GDM1 (cell line): ENCODE data around the gene TPRN.
A peak's percentile ranks its signal among the peaks of the same experiment; 100 is the strongest.

Experiments used
- DNase-seq: peaks from one replicate; lab custom pipeline; 2025; lab: John Stamatoyannopoulos, UW

The TPRN gene

GRCh38 chr9:137236238-137236935, 35.8 kb upstream of the TPRN start:
- DNase-seq: peak; percentile 77

DNA sequence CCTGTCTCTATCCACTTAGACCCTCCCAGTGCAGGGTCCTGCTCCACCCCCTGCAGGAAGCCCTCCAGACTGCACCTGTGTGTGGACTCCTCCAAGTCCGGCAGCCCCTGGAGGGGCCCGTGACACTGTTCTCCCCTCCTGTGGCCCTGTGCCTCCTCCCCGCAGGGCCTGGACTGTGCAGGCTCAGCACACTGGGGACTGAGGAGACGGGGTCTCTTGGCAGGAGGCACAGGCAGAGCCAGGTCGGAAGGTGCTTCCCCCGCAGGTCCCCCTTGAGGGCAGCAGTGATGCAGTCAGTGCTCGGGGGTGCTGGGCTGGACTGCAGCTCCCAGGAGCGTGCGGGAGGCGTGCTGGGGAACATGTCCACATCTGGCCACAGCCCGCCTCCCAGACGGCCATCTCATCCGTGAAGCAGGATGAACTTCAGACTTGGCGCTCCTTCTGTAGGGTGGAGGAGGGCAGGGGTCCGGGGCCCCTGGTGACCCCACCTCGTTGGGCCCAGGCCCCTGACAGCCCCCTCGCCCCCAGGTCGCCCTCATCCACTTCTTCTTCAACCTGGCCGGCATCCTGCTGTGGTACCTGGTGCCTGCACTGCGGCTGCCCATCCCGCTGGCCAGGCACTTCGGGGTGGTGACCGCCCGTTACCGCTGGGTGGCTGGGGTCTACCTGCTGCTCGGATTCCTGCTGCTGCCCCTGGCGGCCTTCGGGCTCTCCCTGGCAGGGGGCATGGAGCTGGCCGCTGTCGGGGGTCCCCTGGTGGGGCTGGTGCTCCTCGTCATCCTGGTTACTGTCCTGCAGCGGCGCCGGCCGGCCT, 35.1 kb upstream of the TPRN start:
- DNase-seq: no peak

- DNase-seq: no peak
These were observed 34.4 kb upstream of the TPRN start for GRCh38 chr9:137234758-137235423.

DNA sequence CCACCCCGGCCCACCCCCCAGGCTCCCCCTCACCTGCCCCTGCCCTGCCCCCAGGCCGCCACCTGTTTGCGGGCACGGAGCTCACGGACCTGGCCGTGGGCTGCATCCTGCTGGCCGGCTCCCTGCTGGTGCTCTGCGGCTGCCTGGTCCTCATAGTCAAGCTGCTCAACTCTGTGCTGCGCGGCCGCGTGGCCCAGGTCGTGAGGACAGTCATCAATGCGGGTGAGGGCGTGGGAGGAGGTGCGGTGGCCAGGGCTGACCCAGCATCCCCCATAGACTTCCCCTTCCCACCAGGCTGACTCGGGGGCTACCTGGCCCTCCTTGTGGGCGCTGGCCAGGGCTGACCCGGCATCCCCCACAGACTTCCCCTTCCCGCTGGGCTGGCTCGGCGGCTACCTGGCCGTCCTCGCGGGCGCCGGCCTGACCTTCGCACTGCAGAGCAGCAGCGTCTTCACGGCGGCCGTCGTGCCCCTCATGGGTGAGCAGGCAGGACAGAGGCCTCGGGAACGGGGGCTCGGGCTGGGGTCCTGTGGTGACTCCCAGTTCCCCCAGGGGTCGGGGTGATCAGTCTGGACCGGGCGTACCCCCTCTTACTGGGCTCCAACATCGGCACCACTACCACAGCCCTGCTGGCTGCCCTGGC, 33.6 kb upstream of the TPRN start:
- no peak for DNase-seq

- no peak for DNase-seq
These were observed 32.8 kb upstream of the TPRN start for GRCh38 chr9:137233143-137233980.

- DNase-seq: no peak
These were observed 32.0 kb upstream of the TPRN start for GRCh38 chr9:137232510-137232909.

- DNase-seq: no peak
These were observed 31.6 kb upstream of the TPRN start for GRCh38 chr9:137232101-137232500.

- no peak for DNase-seq
These were observed 31.0 kb upstream of the TPRN start for GRCh38 chr9:137231372-137232039.

GRCh38 chr9:137230705-137231371, 30.3 kb upstream of the TPRN start, which contains the start of gene SLC34A3:
Gene SLC34A3 (plus strand): TSS chr9:137230901. CDS start chr9:137231703, 802 bp downstream.
- no peak for DNase-seq

- DNase-seq: no peak
These were observed 29.6 kb upstream of the TPRN start for GRCh38 chr9:137229903-137230704.

DNA sequence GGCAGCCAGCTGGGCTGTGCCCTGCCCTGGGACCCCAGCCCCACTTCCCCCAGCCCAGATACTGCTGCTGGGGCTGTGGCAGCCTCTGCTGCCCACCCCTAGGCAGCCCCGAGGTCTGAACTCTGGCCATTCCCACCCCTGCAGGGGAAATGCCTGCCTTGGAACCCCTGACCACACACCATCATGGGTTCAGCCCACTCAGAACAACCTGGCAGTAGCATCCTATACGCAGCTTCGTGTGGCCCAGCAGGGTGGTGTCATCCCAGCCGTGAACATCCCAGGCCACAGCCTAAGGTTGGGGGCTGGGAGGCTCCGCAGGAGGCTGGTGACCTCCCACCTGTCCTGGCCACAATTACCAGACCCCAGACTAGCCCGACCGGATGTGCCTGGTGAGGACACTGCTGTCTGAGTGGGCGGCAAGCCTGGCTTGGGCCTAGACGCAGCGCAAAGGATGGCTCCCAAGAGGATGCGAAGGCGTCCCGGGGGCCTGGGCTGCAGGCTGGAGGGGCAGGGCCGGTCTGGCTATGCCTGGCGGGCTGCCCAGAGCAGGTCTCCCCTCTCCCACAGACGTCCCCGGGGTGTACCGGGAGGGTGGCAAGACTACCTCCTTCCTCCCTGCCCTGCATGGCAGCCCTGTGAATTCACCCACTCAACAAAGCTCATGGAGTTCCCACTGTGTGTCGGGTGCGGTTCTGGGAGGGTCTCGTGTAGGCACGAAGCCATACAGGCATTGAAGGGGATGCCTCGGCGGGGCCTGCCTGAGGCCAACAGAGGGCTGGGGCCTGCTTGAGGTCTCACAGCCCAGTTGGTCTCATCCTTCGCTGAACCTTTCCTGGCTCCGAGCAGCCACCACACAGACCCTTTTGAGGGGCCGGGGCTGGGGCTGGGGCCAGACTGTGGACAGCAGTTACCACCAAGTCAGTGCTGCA, 28.7 kb upstream of the TPRN start:
- DNase-seq: no peak

GRCh38 chr9:137228506-137228967, 28.0 kb upstream of the TPRN start:
- no peak for DNase-seq

- DNase-seq: no peak
These were observed 27.4 kb upstream of the TPRN start for GRCh38 chr9:137227853-137228505.

GRCh38 chr9:137227054-137227852, 26.7 kb upstream of the TPRN start, which contains the start of gene RNF224:
Gene RNF224 (plus strand): TSS chr9:137227502. CDS start chr9:137228336, 834 bp downstream.
- peak; percentile 76 for DNase-seq

DNA sequence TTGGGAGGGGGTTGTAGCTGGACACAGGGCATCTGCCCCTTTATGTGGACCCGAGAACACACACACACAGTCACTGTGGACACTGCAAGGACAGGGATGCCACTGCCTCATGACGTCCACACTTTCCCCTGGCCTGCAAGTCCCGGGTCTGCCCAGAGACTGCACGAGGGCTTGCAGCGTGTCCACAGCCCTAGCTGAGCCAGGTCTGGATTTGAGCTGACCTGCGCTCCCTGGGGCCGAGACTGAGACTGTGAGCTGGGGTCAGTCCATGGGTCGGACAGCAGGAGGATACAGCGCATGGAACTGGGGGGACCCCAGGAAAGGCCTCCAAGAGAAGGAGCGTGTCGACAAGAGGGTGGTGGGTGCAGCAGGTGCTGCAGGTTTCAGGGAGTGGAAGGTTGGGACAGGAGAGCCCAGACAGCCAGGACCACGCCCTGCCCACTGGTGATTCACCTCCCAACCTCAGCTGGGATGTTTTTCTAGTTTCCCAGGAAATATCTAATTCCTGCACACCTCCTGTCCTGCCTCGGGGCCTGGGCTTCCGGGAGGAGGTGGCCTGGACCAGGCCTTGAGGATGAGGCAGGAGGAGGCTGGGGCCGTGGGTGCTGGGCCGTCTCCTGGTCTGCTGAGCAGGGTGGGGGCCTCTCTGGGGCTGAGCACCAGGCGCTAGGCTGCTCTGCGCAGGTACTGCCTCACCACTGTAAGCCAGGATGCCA, 26.0 kb upstream of the TPRN start:
- DNase-seq: no peak
